ENCODE results near the gene EMP3.

GRCh38 chr19:48353677-48354076, 28.3 kb downstream of the EMP3 start:
- TF ChIP-seq EZH2 (IDR thresholded peaks at IDR 0.05; ENCODE audit: borderline replicate concordance, low read depth, low read length, severe bottlenecking), result no peak
- no peak for TF ChIP-seq CTCF (IDR thresholded peaks at IDR 0.05; ENCODE audit: borderline replicate concordance, extremely low read depth, low read length, poor library complexity, severe bottlenecking)
